GM23338 (cell line): Measurements from ENCODE around the gene LATS2.

ENCODE experiments used
- CREB1 ChIP-seq: fragments of 250-450 bp; sonication (Bioruptor Pico); IDR thresholded peaks from 2 replicates; pipeline ENCODE4 v1.5.0; 2020; ENCODE audit warnings: low read depth, mild to moderate bottlenecking, moderate library complexity
- ETS1 ChIP-seq: IDR thresholded peaks from 2 replicates; pipeline ENCODE4 v1.6.1; 2016; ENCODE audit warnings: antibody characterized with exemption
- EZH2 ChIP-seq: fragments of 200-600 bp; sonication (generic); IDR thresholded peaks from one replicate; pipeline ENCODE4 v1.8.0; 2017; ENCODE audit warnings: antibody characterized with exemption, mild to moderate bottlenecking, low read depth; ENCODE audit not compliant: unreplicated experiment
- EZH2phosphoT487 ChIP-seq: fragments of 200-600 bp; sonication (generic); IDR thresholded peaks from one replicate; pipeline ENCODE4 v1.8.1; 2018; ENCODE audit warnings: antibody characterized with exemption; ENCODE audit not compliant: unreplicated experiment
- JUNB ChIP-seq: IDR thresholded peaks from one replicate; pipeline ENCODE4 v1.6.1; 2016; ENCODE audit warnings: antibody characterized with exemption; ENCODE audit not compliant: unreplicated experiment
- NANOG ChIP-seq: IDR thresholded peaks from 2 replicates; pipeline ENCODE4 v1.6.1; 2016; ENCODE audit warnings: antibody characterized with exemption, borderline replicate concordance
- POLR2AphosphoS5 ChIP-seq: IDR thresholded peaks from 2 replicates; pipeline ENCODE4 v1.6.1; 2016; ENCODE audit warnings: antibody characterized with exemption, low read depth
- REST ChIP-seq: IDR thresholded peaks from one replicate; pipeline ENCODE4 v1.6.1; 2018; ENCODE audit warnings: antibody characterized with exemption; ENCODE audit not compliant: unreplicated experiment
- ZNF114 ChIP-seq: fragments of 250-450 bp; sonication (Bioruptor Pico); IDR thresholded peaks from 2 replicates; pipeline ENCODE4 v1.5.0; 2020; ENCODE audit warnings: mild to moderate bottlenecking, moderate library complexity
- ZNF331 ChIP-seq: fragments of 250-450 bp; sonication (Bioruptor Pico); IDR thresholded peaks from 2 replicates; pipeline ENCODE4 v1.5.0; 2020; ENCODE audit warnings: low read depth, mild to moderate bottlenecking, moderate library complexity
- TF ChIP-seq, protein P1 (sequence below), 2 experiments: fragments of 200-600 bp in 1 of 2; sonication (generic) in 1 of 2; conservative IDR thresholded peaks; 2 replicates each; pipeline versions ENCODE4 v1.5.1 to v1.6.1; 2016 to 2017; ENCODE audit warnings: antibody characterized with exemption in 2 of 2, low read depth in 2 of 2, mild to moderate bottlenecking in 2 of 2, moderate library complexity in 1 of 2

GRCh38 chr13:21043898-21044297 lies 17.5 kb downstream of the LATS2 start:
- TF ChIP-seq EZH2phosphoT487 (no peak), EZH2 (no peak), REST (no peak), CREB1 (CRISPR knock-in tag) (no peak), POLR2AphosphoS5 (no peak), JUNB (no peak), ETS1 (no peak), ZNF114 (CRISPR knock-in tag) (no peak), NANOG (no peak), ZNF331 (CRISPR knock-in tag) (no peak)
- TF ChIP-seq, protein P1, sequence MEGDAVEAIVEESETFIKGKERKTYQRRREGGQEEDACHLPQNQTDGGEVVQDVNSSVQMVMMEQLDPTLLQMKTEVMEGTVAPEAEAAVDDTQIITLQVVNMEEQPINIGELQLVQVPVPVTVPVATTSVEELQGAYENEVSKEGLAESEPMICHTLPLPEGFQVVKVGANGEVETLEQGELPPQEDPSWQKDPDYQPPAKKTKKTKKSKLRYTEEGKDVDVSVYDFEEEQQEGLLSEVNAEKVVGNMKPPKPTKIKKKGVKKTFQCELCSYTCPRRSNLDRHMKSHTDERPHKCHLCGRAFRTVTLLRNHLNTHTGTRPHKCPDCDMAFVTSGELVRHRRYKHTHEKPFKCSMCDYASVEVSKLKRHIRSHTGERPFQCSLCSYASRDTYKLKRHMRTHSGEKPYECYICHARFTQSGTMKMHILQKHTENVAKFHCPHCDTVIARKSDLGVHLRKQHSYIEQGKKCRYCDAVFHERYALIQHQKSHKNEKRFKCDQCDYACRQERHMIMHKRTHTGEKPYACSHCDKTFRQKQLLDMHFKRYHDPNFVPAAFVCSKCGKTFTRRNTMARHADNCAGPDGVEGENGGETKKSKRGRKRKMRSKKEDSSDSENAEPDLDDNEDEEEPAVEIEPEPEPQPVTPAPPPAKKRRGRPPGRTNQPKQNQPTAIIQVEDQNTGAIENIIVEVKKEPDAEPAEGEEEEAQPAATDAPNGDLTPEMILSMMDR (conservative IDR thresholded peaks at IDR 0.05; ENCODE audit: low read depth in 2 of 2) = no peak
